Neuronal stem cell (in vitro differentiated cells): Measurements from ENCODE around the gene ETFDH.

Experiments used
- DNase-seq: peaks from one replicate; pipeline ENCODE4 v3.0.0-alpha.2; 2013; ENCODE audit warnings: low spot score
- H2AFZ ChIP-seq: one replicate; pipeline ENCODE4 v1.6.1; 2013; ENCODE audit warnings: mild to moderate bottlenecking, low read length, inconsistent platforms
- H2AK5ac ChIP-seq: 2 replicates; pipeline ENCODE4 v1.6.1; 2013; ENCODE audit warnings: low read depth, mild to moderate bottlenecking, inconsistent platforms, low read length, moderate library complexity, mixed read lengths
- H2BK120ac ChIP-seq: 2 replicates; pipeline ENCODE4 v1.6.1; 2013; ENCODE audit warnings: low read depth, mild to moderate bottlenecking, inconsistent platforms, low read length, moderate library complexity, mixed read lengths
- H2BK12ac ChIP-seq: one replicate; pipeline ENCODE4 v1.6.1; 2013; ENCODE audit warnings: low read length, inconsistent platforms
- H2BK15ac ChIP-seq: 2 replicates; pipeline ENCODE4 v1.6.1; 2013; ENCODE audit warnings: mild to moderate bottlenecking, low read length, inconsistent platforms, mixed read lengths
- H2BK5ac ChIP-seq: one replicate; pipeline ENCODE4 v1.6.1; 2013; ENCODE audit warnings: inconsistent platforms, mild to moderate bottlenecking, low read length, moderate library complexity
- H3K14ac ChIP-seq: one replicate; pipeline ENCODE4 v1.6.1; 2013; ENCODE audit warnings: low read length, inconsistent platforms
- H3K18ac ChIP-seq: 2 replicates; pipeline ENCODE4 v1.6.1; 2013; ENCODE audit warnings: low read length, inconsistent platforms
- H3K23ac ChIP-seq: 2 replicates; pipeline ENCODE4 v1.6.1; 2013; ENCODE audit warnings: low read depth, mild to moderate bottlenecking, mixed read lengths, low read length, inconsistent platforms; ENCODE audit not compliant: poor library complexity
- H3K27ac ChIP-seq: replicated peaks from 3 replicates; pipeline ENCODE4 v1.5.1; 2013; ENCODE audit warnings: low read length, inconsistent platforms
- H3K27me3 ChIP-seq, 3 experiments: 2 replicates each; pipeline ENCODE4 v1.6.1; 2013; ENCODE audit warnings: low read length in 3 of 3, mild to moderate bottlenecking in 2 of 3, inconsistent platforms in 1 of 3, low read depth in 1 of 3, mixed read lengths in 1 of 3, moderate library complexity in 1 of 3; ENCODE audit not compliant: control insufficient read depth in 3 of 3, insufficient read depth in 3 of 3
- H3K36me3 ChIP-seq, 2 donors: replicated peaks in 1 of 2; 2 replicates each; pipeline ENCODE4 v1.6.1; 2013; ENCODE audit warnings: low read length in 2 of 2; ENCODE audit not compliant: control insufficient read depth in 2 of 2, insufficient read depth in 2 of 2
- H3K4ac ChIP-seq: 2 replicates; pipeline ENCODE4 v1.6.1; 2013; ENCODE audit warnings: inconsistent platforms, mild to moderate bottlenecking, low read length, moderate library complexity
- H3K4me1 ChIP-seq, 2 donors: 1 replicate in 1 of 2; 2 replicates in 1 of 2; pipeline ENCODE4 v1.6.1; 2013; ENCODE audit warnings: low read length in 2 of 2, low read depth in 1 of 2; ENCODE audit not compliant: control insufficient read depth in 2 of 2, insufficient read depth in 1 of 2
- H3K4me2 ChIP-seq: one replicate; pipeline ENCODE4 v1.6.1; 2013; ENCODE audit warnings: mild to moderate bottlenecking, low read length, inconsistent platforms; ENCODE audit not compliant: insufficient read depth, poor library complexity, severe bottlenecking
- H3K4me3 ChIP-seq, 2 donors: 2 replicates each; pipeline ENCODE4 v1.5.1; 2013; ENCODE audit warnings: low read length in 2 of 2, mild to moderate bottlenecking in 2 of 2, inconsistent platforms in 1 of 2, moderate library complexity in 1 of 2
- H3K79me1 ChIP-seq: one replicate; pipeline ENCODE4 v1.6.1; 2013; ENCODE audit warnings: low read depth, mild to moderate bottlenecking, inconsistent platforms, low read length, moderate library complexity
- H3K9ac ChIP-seq: one replicate; pipeline ENCODE4 v1.6.1; 2013; ENCODE audit warnings: mild to moderate bottlenecking, low read depth, low read length, inconsistent platforms; ENCODE audit not compliant: poor library complexity
- H3K9me3 ChIP-seq, 2 donors: replicated peaks in 1 of 2; 2 replicates each; pipeline versions ENCODE3 to v1.6.1; 2013; ENCODE audit warnings: low read length in 2 of 2, mild to moderate bottlenecking in 2 of 2, inconsistent platforms in 1 of 2, low read depth in 1 of 2, mixed read lengths in 1 of 2, moderate library complexity in 1 of 2; ENCODE audit not compliant: control insufficient read depth in 2 of 2, insufficient read depth in 1 of 2
- H4K8ac ChIP-seq: one replicate; pipeline ENCODE4 v1.6.1; 2013; ENCODE audit warnings: low read depth, mild to moderate bottlenecking, inconsistent platforms, low read length, moderate library complexity
- H4K91ac ChIP-seq: one replicate; pipeline ENCODE4 v1.6.1; 2013; ENCODE audit warnings: low read length, low read depth, mild to moderate bottlenecking, inconsistent platforms; ENCODE audit not compliant: poor library complexity
- WGBS, 2 donors: extraction: QIAGEN DNeasy Blood & Tissue Kit; methylation state at CpG; one replicate each; pipeline ENCODE4 v1.1.7; 2013; ENCODE audit warnings: missing lambda C conversion rate in 2 of 2, mixed read lengths in 1 of 2; ENCODE audit not compliant: insufficient read length in 2 of 2, insufficient replicate concordance in 1 of 2; ENCODE audit errors: extremely low coverage in 2 of 2; 5-methylcytosine and 5-hydroxymethylcytosine counted together

Gene ETFDH

DNA sequence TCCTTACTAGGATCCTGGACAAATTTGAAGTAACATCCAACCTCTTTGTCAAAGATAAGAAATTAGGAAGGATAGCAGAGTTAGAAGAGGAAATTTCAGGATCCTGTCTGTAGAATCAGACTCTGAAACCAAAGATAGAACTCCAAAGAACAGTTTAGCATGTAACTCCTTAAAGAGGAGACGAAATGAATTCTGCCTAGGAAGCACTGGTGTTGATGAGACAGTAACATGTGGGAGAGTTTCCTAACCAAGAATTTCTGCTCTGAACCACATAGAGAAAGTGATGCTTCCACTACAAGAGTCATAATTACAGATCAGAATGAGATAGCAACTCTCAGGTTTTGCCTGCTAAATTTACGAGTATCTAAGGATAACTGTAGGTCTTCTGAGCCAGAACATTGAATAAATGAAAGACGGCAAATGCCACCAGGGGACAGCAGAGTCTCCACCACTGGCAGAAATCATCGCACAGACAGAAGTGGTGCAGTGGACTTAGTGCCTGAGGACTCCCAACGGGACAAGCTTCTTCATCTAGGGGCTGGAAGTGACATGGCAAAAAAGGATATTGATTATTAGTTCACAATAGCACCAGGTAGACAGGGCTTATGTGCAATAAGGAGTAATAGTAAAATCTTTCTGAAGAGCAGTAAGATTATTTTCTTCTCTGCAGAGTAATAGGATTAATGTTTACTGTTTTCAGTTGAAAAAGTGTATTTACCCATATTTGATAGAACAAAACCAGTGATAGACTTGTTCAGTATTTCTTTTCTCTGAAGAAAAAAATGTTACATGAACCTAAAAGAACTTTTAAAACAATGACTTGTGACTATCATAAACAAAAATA is 57.8 kb downstream of the ETFDH start:
- H3K36me3 ChIP-seq, result no peaks in the 10 kb centered on the region
- DNase-seq, result peak; percentile 15
- H3K4me1 ChIP-seq, result peaks cover 2 to 7% of the 10 kb centered on the region in 2 donors
- no peak overlapping the region for H3K9ac ChIP-seq
- no peak overlapping the region for H2BK15ac ChIP-seq
- no peak overlapping the region for H2AK5ac ChIP-seq
- no peak overlapping the region for H2BK12ac ChIP-seq
- no peak overlapping the region for H3K4me3 ChIP-seq
- H2AFZ ChIP-seq, result peak overlapping the region; percentile 85
- H3K27me3 ChIP-seq, result no peaks in the 10 kb centered on the region
- no CpG with 5 or more reads among the region's 5 CpGs for WGBS, 2 donors
- no peak overlapping the region for H3K14ac ChIP-seq
- H3K18ac ChIP-seq, result no peak overlapping the region
- H4K8ac ChIP-seq, result no peak overlapping the region
- no peaks in the 10 kb centered on the region for H3K9me3 ChIP-seq
- no peak overlapping the region for H2BK120ac ChIP-seq
- H3K4ac ChIP-seq, result no peak overlapping the region
- no peak overlapping the region for H3K23ac ChIP-seq
- H2BK5ac ChIP-seq, result no peak overlapping the region
- no peak overlapping the region for H4K91ac ChIP-seq
- H3K79me1 ChIP-seq, result no peaks in the 10 kb centered on the region
- H3K27ac ChIP-seq, result no peak overlapping the region
- H3K4me2 ChIP-seq, result no peak overlapping the region

DNA sequence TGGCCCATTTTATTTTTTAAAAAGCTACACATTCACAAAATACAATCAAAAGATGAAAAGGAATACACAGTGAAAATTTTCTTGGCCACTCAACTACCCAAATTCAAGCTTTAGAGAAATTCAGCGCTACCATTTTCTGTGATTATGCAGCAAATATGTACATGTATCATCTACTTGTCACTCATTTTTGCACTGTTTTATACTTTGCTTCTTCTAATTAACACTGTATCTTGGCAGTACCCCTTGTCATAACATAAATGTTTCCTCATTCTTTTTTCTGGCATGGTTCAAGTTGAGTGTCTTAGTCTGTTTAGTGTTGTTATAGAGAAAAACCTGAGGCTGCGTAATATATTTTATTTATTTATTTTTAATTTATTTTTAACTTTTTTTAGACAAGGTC is 66.8 kb downstream of the ETFDH start:
- H3K4ac ChIP-seq, result no peak overlapping the region
- H2BK5ac ChIP-seq, result no peak overlapping the region
- H3K23ac ChIP-seq, result no peak overlapping the region
- no peak overlapping the region for H2AFZ ChIP-seq
- no peak overlapping the region for H4K8ac ChIP-seq
- H3K36me3 ChIP-seq, result no peaks in the 10 kb centered on the region
- no peak overlapping the region for H3K27ac ChIP-seq
- no peaks in the 10 kb centered on the region for H3K79me1 ChIP-seq
- no peak overlapping the region for H2BK15ac ChIP-seq
- no peaks in the 10 kb centered on the region for H3K9me3 ChIP-seq
- H3K9ac ChIP-seq, result no peak overlapping the region
- no peak overlapping the region for H3K18ac ChIP-seq
- no peak overlapping the region for H2AK5ac ChIP-seq
- H3K4me3 ChIP-seq, result no peak overlapping the region
- H2BK120ac ChIP-seq, result no peak overlapping the region
- H3K4me1 ChIP-seq, result peaks cover 0 to 2% of the 10 kb centered on the region in 2 donors
- H2BK12ac ChIP-seq, result no peak overlapping the region
- H3K27me3 ChIP-seq, result peaks cover 0 to 8% (median 2%) of the 10 kb centered on the region in 3 experiments
- WGBS, 2 donors, result no CpG with 5 or more reads among the region's 2 CpGs
- no peak for DNase-seq
- no peak overlapping the region for H3K14ac ChIP-seq
- no peak overlapping the region for H3K4me2 ChIP-seq
- no peak overlapping the region for H4K91ac ChIP-seq

- Histone ChIP-seq H2BK15ac (no peak overlapping the region), H2BK12ac (no peak overlapping the region), H3K36me3 (no peaks in the 10 kb centered on the region), H3K9ac (no peak overlapping the region), H2BK5ac (no peak overlapping the region), H3K79me1 (no peaks in the 10 kb centered on the region), H4K91ac (no peak overlapping the region), H3K4ac (no peak overlapping the region), H3K18ac (no peak overlapping the region), H3K9me3 (no peaks in the 10 kb centered on the region), H3K4me2 (no peak overlapping the region), H2AK5ac (no peak overlapping the region), H3K23ac (no peak overlapping the region), H3K27ac (no peak overlapping the region), H3K27me3 (peaks cover 0 to 8% (median 2%) of the 10 kb centered on the region in 3 experiments), H3K4me3 (no peak overlapping the region), H2AFZ (no peak overlapping the region), H4K8ac (no peak overlapping the region), H3K14ac (no peak overlapping the region), H2BK120ac (no peak overlapping the region), H3K4me1 (peaks cover 0 to 2% of the 10 kb centered on the region in 2 donors)
- no peak for DNase-seq
- no CpG with 5 or more reads among the region's 2 CpGs for WGBS, 2 donors
These were observed 67.5 kb downstream of the ETFDH start for GRCh38 chr4:158739600-158739999.

DNA sequence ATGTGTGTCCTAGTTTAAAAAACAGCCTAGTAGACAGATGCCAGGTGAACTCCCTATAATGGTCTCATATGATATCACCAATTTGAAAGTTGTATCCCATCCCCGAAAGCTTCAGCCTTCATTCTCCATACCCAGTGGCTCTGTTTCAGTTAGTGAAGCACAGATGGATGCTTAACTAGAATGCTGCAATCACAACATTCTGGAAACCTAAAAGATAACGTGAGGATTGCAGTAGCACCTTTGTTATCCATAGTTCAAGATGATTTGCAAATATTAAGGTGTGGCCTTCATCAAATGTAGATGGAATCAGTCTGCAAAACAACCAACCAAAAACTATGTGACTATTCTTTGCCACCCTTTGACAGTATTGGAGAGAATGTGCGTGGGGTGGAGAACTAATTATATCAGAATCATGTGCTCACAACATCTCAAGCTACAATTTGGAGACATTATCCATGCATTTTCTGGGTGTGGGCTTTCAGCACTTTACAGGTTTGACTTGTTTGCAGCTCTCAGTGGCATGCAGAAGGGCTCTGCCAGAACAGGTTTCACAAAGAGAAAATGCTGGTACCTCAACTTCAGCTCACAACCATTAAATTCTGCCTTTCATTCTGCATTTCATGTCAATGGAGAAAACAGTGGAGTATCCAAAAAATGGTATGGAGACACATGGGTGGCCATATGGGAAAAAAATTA is 69.4 kb downstream of the ETFDH start:
- peaks cover 0 to 2% of the 10 kb centered on the region in 2 donors for H3K4me1 ChIP-seq
- peaks cover 0 to 8% (median 2%) of the 10 kb centered on the region in 3 experiments for H3K27me3 ChIP-seq
- no peak for DNase-seq
- no peak overlapping the region for H2BK5ac ChIP-seq
- no peak overlapping the region for H2BK15ac ChIP-seq
- H3K4me2 ChIP-seq, result no peak overlapping the region
- no peak overlapping the region for H3K9ac ChIP-seq
- no peak overlapping the region for H2AK5ac ChIP-seq
- no peak overlapping the region for H3K4ac ChIP-seq
- no peak overlapping the region for H3K27ac ChIP-seq
- H2BK120ac ChIP-seq, result no peak overlapping the region
- no peak overlapping the region for H2BK12ac ChIP-seq
- H3K4me3 ChIP-seq, result no peak overlapping the region
- no peak overlapping the region for H3K23ac ChIP-seq
- no peaks in the 10 kb centered on the region for H3K79me1 ChIP-seq
- WGBS, 2 donors, result no CpG with 5 or more reads among the region's 3 CpGs
- H4K91ac ChIP-seq, result no peak overlapping the region
- H3K14ac ChIP-seq, result no peak overlapping the region
- H3K9me3 ChIP-seq, result no peaks in the 10 kb centered on the region
- H2AFZ ChIP-seq, result no peak overlapping the region
- no peak overlapping the region for H4K8ac ChIP-seq
- H3K36me3 ChIP-seq, result no peaks in the 10 kb centered on the region
- no peak overlapping the region for H3K18ac ChIP-seq
